T-helper 1 cell (primary cell): ENCODE measurements around the gene HLA-DQA2.
"Not testable (repeated sequence)": the region's sequence is repeated elsewhere in the genome, so short reads cannot be mapped to it uniquely, and the experiment has no call there.

Experiments
- DNase-seq, 5 donors: peaks; one replicate each; pipeline ENCODE4 v3.0.0-alpha.2; 2012 to 2020
- total RNA-seq, 4 donors: gene quantifications; one replicate each; lab custom pipeline; 2026; lab: John Stamatoyannopoulos, UW

The HLA-DQA2 gene
- 0 to 0.54 (median 0.12) reads per million in 4 donors for total RNA-seq

GRCh38 chr6:32741031-32741960, at the start of gene HLA-DQA2:
Gene HLA-DQA2 (plus strand): TSS chr6:32741391. CDS start chr6:32741444, 53 bp downstream.
- peak in 1 of 5 donors; percentile 17 for DNase-seq

- peak; percentile 23 to 58 (median 38) for DNase-seq
Measured at GRCh38 chr6:32692019-32692418, 49.2 kb upstream of the HLA-DQA2 start.

- no peak for DNase-seq
Measured at GRCh38 chr6:32697031-32697430, 44.2 kb upstream of the HLA-DQA2 start.

- peak in 3 of 5 donors; percentile 4 to 49 (median 15) for DNase-seq
Measured at GRCh38 chr6:32700391-32701040, 40.7 kb upstream of the HLA-DQA2 start.

- no peak for DNase-seq
Measured at GRCh38 chr6:32703347-32703746, 37.8 kb upstream of the HLA-DQA2 start.

- not testable (repeated sequence) for DNase-seq
Measured at GRCh38 chr6:32705164-32705563, 36.0 kb upstream of the HLA-DQA2 start.

- no peak for DNase-seq
Measured at GRCh38 chr6:32709625-32710024, 31.6 kb upstream of the HLA-DQA2 start.

- DNase-seq, result no peak
Measured at GRCh38 chr6:32713241-32713640, 27.9 kb upstream of the HLA-DQA2 start.

GRCh38 chr6:32716396-32716795, 24.8 kb upstream of the HLA-DQA2 start:
- peak in 1 of 5 donors; percentile 4 for DNase-seq

- DNase-seq, result no peak
Measured at GRCh38 chr6:32718879-32719278, 22.3 kb upstream of the HLA-DQA2 start.

- DNase-seq, result no peak
Measured at GRCh38 chr6:32738126-32738525, 3.1 kb upstream of the HLA-DQA2 start.

- no peak for DNase-seq
Measured at GRCh38 chr6:32742374-32742773, 1.2 kb downstream of the HLA-DQA2 start.

- DNase-seq, result no peak
Measured at GRCh38 chr6:32744776-32745175, 3.6 kb downstream of the HLA-DQA2 start.

- not testable (repeated sequence) for DNase-seq
Measured at GRCh38 chr6:32745649-32746048, 4.5 kb downstream of the HLA-DQA2 start.

- no peak for DNase-seq
Measured at GRCh38 chr6:32752580-32752979, 11.4 kb downstream of the HLA-DQA2 start.

GRCh38 chr6:32759669-32760068, 18.5 kb downstream of the HLA-DQA2 start:
- no peak for DNase-seq

GRCh38 chr6:32761072-32761471, 19.9 kb downstream of the HLA-DQA2 start:
- no peak for DNase-seq

GRCh38 chr6:32761548-32761947, 20.4 kb downstream of the HLA-DQA2 start:
- no peak for DNase-seq

GRCh38 chr6:32763421-32763820, 22.2 kb downstream of the HLA-DQA2 start, which contains the start of gene HLA-DQB2:
Gene HLA-DQB2 (minus strand): TSS chr6:32763532. CDS start chr6:32763470, 62 bp downstream.
- no peak for DNase-seq

GRCh38 chr6:32764048-32764447, 22.9 kb downstream of the HLA-DQA2 start:
- DNase-seq, result no peak

- DNase-seq, result no peak
Measured at GRCh38 chr6:32772656-32773055, 31.5 kb downstream of the HLA-DQA2 start.

- DNase-seq, result no peak
Measured at GRCh38 chr6:32774426-32774825, 33.2 kb downstream of the HLA-DQA2 start.

GRCh38 chr6:32775071-32775470, 33.9 kb downstream of the HLA-DQA2 start:
- DNase-seq, result no peak

GRCh38 chr6:32779036-32779435, 37.8 kb downstream of the HLA-DQA2 start:
- no peak for DNase-seq
